Parathyroid adenoma (tissue), 2 donors: ENCODE data around the gene HAPLN3.
A peak's percentile ranks its signal among the peaks of the same experiment; 100 is the strongest.

ENCODE experiments used
- H2AFZ ChIP-seq: fragments of 300-600 bp; sonication (generic); one replicate; pipeline ENCODE4 v1.7.0; 2017; ENCODE audit warnings: antibody characterized with exemption, mild to moderate bottlenecking
- H3K27ac ChIP-seq: fragments of 300-600 bp; sonication (generic); one replicate; pipeline ENCODE4 v1.7.0; 2017
- H3K27me3 ChIP-seq: fragments of 300-600 bp; sonication (generic); one replicate; pipeline ENCODE4 v1.7.0; 2017; ENCODE audit warnings: low read length; ENCODE audit not compliant: control insufficient read depth, insufficient read depth
- H3K36me3 ChIP-seq: fragments of 300-600 bp; sonication (generic); one replicate; pipeline ENCODE4 v1.7.0; 2017; ENCODE audit warnings: low read length; ENCODE audit not compliant: control insufficient read depth, insufficient read depth
- H3K4me1 ChIP-seq: fragments of 300-600 bp; sonication (generic); one replicate; pipeline ENCODE4 v1.7.0; 2017; ENCODE audit warnings: control low read depth
- H3K4me2 ChIP-seq: fragments of 300-600 bp; sonication (generic); one replicate; pipeline ENCODE4 v1.7.0; 2017; ENCODE audit warnings: low read length
- H3K4me3 ChIP-seq: fragments of 300-600 bp; sonication (generic); one replicate; pipeline ENCODE4 v1.7.0; 2017; ENCODE audit warnings: low read depth, low read length
- H3K79me2 ChIP-seq: fragments of 300-600 bp; sonication (generic); one replicate; pipeline ENCODE4 v1.7.0; 2017; ENCODE audit warnings: control low read depth
- H3K9ac ChIP-seq: fragments of 300-600 bp; sonication (generic); one replicate; pipeline ENCODE4 v1.7.0; 2017; ENCODE audit warnings: mild to moderate bottlenecking
- H3K9me3 ChIP-seq: fragments of 300-600 bp; sonication (generic); one replicate; pipeline ENCODE4 v1.7.0; 2017; ENCODE audit warnings: low read length; ENCODE audit not compliant: control insufficient read depth
- TF ChIP-seq, protein P1 (sequence below): fragments of 300-600 bp; sonication (generic); IDR thresholded peaks from one replicate; pipeline ENCODE4 v1.7.0; 2017; ENCODE audit warnings: antibody characterized with exemption, mild to moderate bottlenecking
- donor health status: primary hyperparathyroidism.

HAPLN3 gene

DNA sequence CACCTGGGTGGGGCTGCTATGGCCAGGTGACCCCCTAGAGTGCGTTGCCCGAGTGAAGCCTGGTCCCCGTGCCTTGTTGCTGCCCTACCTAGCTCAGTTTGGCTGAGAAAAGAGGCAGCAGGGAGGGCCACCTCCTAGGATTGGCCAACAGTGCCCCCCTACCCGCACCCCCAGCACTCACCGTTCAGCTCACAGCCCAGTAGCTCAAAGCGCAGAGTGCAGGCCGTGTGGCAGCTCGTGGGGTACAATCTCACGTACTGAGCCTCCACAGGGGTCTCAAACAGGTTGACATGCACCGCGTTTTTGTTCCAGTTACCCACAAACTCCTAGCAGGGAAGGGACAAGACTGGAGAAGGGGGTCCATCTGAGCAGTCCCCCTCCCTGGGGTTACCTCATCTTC, 10.2 kb upstream of the HAPLN3 start:
- H2AFZ ChIP-seq = no peak overlapping the region
- H3K4me1 ChIP-seq = no peaks in the 10 kb centered on the region
- no peaks in the 10 kb centered on the region for H3K9me3 ChIP-seq
- no peaks in the 10 kb centered on the region for H3K79me2 ChIP-seq
- H3K9ac ChIP-seq = no peak overlapping the region
- H3K27me3 ChIP-seq = no peaks in the 10 kb centered on the region
- TF ChIP-seq, protein P1, sequence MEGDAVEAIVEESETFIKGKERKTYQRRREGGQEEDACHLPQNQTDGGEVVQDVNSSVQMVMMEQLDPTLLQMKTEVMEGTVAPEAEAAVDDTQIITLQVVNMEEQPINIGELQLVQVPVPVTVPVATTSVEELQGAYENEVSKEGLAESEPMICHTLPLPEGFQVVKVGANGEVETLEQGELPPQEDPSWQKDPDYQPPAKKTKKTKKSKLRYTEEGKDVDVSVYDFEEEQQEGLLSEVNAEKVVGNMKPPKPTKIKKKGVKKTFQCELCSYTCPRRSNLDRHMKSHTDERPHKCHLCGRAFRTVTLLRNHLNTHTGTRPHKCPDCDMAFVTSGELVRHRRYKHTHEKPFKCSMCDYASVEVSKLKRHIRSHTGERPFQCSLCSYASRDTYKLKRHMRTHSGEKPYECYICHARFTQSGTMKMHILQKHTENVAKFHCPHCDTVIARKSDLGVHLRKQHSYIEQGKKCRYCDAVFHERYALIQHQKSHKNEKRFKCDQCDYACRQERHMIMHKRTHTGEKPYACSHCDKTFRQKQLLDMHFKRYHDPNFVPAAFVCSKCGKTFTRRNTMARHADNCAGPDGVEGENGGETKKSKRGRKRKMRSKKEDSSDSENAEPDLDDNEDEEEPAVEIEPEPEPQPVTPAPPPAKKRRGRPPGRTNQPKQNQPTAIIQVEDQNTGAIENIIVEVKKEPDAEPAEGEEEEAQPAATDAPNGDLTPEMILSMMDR = no peak
- no peak overlapping the region for H3K4me2 ChIP-seq
- H3K27ac ChIP-seq = no peak overlapping the region
- H3K4me3 ChIP-seq = no peak overlapping the region
- no peaks in the 10 kb centered on the region for H3K36me3 ChIP-seq

DNA sequence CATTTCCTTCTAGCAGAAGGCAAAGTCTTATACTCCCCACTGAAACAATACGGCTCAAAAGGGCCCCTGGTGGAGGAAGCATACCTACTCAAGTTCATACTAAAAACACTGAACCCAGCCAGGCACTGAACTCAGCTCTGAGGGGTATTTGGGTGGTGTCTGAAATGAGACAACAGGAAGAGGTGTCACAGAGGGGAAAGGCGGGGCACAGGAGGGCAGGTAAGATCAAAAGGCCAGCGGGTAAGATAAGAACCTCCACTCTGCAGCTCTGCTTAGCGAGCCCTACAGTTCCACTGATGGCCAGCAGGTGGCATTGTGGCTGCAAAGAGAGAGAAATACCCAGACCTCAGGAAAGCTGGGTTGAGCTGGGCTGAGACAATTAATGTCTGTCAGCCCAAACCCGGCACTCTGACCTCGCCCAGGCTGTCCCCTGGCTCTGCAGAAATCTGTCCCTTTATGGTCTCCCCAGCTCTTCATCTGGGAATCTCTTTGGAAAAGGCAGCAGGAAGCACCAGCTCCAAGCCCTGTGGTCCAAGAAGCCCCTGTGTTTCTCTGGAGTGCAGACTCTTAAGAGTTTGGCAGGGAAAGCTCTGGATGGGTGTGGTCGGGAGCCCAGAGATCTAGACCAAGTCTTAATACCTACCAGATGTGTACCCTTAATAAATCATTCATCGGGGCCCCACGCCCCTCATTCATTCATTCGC, 9.4 kb upstream of the HAPLN3 start:
- no peaks in the 10 kb centered on the region for H3K27me3 ChIP-seq
- no peak overlapping the region for H3K27ac ChIP-seq
- peak overlapping the region; percentile 17 for H2AFZ ChIP-seq
- H3K4me1 ChIP-seq = no peaks in the 10 kb centered on the region
- TF ChIP-seq, protein P1 = peak; percentile 87
- H3K9ac ChIP-seq = no peak overlapping the region
- no peaks in the 10 kb centered on the region for H3K36me3 ChIP-seq
- no peak overlapping the region for H3K4me2 ChIP-seq
- H3K79me2 ChIP-seq = no peaks in the 10 kb centered on the region
- H3K9me3 ChIP-seq = no peaks in the 10 kb centered on the region
- H3K4me3 ChIP-seq = no peak overlapping the region

DNA sequence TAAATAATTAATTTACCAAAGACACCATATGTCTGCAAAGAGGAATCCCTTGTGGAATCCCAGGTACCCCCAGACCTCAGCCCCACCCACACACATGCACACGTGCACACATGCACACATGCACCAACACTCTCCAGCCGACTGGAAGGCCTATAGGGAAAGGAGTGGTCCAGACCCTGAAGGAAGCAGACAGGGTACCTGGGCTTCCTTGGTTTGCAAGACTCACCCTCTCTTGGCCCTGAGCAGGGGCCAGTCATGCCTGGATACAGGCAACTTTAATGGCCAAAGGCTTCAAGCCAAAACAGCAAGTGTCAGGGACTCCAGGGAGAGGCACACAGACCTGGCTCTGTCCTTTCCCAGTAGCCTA, 8.9 kb upstream of the HAPLN3 start:
- Histone ChIP-seq H3K9me3 (no peaks in the 10 kb centered on the region), H2AFZ (no peak overlapping the region), H3K9ac (no peak overlapping the region), H3K4me1 (no peaks in the 10 kb centered on the region), H3K27ac (no peak overlapping the region), H3K4me3 (no peak overlapping the region), H3K27me3 (no peaks in the 10 kb centered on the region), H3K4me2 (no peak overlapping the region), H3K79me2 (no peaks in the 10 kb centered on the region), H3K36me3 (no peaks in the 10 kb centered on the region)
- TF ChIP-seq, protein P1 = no peak

DNA sequence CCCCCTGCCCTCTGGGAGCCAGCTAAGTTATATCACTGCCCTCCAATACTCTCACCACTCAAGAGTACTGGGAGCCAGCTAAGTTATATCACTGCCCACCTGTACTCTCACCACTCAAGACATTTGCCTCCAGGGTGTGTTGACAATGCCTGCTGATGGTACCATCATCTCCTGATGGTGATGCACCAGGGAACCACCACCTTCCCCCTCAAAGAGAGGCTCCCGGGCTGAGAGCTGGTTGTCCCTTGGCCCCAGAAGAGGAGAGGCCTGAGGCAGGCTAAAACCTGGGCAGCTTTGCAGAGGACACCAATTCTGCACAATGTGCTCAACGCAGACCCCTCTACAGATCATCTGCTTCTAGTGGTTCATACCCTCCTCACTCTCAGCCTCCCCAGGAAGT, 7.5 kb upstream of the HAPLN3 start:
- Histone ChIP-seq H2AFZ (no peak overlapping the region), H3K27ac (no peak overlapping the region), H3K4me2 (no peak overlapping the region), H3K9ac (no peak overlapping the region), H3K27me3 (no peaks in the 10 kb centered on the region), H3K4me1 (no peaks in the 10 kb centered on the region), H3K36me3 (no peaks in the 10 kb centered on the region), H3K79me2 (no peaks in the 10 kb centered on the region), H3K9me3 (no peaks in the 10 kb centered on the region), H3K4me3 (no peak overlapping the region)
- TF ChIP-seq, protein P1 = no peak

DNA sequence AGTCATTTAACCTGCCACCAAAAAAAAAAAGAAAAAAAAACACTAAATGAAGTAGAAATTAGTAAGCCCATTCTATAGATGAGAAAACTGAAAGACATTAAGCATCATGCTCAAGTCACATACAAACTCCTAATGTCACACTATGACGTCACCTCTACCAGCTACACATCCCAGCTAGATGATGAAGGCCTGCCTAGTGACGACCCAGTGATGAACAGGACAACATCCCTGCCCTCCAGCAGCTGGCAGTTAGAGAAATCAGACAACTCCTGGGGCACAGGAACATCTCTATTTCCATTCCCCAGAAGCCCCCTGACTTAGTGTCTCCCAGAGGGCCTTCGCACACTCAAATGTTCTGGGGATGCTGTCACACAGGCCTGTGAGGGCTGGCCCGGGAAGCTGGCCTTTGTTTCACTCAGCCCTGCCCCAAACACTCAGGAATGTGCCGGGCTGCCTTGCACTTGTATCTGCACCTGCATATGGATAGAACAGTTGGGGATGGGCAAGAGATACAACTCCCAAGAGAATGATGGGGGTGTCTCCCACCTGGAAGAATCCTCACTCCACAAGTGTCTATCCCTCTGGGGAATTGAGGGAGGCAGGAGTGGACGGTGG, 7.0 kb upstream of the HAPLN3 start:
- Histone ChIP-seq H3K4me3 (no peak overlapping the region), H3K9ac (no peak overlapping the region), H3K27me3 (no peaks in the 10 kb centered on the region), H3K27ac (no peak overlapping the region), H3K79me2 (no peaks in the 10 kb centered on the region), H3K9me3 (no peaks in the 10 kb centered on the region), H3K4me1 (no peaks in the 10 kb centered on the region), H2AFZ (no peak overlapping the region), H3K4me2 (no peak overlapping the region), H3K36me3 (no peaks in the 10 kb centered on the region)
- TF ChIP-seq, protein P1 = no peak
